Endothelial cell of umbilical vein (primary cell): ENCODE results near the gene SPINK13. TPM values are rescaled to one million over a fixed set of nuclear protein-coding genes. Genes with fewer than 3 reads are reported as not detected.
"Not testable (repeated sequence)": the region's sequence is repeated elsewhere in the genome, so short reads cannot be mapped to it uniquely, and the experiment has no call there.

Experiments used
- BruUV-seq: library from RNA; stranded (reverse); fragments of 400-500 nt; replicated peaks from 2 replicates; lab custom pipeline; 2021; lab: Mats Ljungman, UMichigan
- CTCF ChIA-PET: fragments of 300-600, 350-600 bp; sonication (Branson Sonifier 250); formaldehyde crosslinking; loops from one replicate; lab custom pipeline; 2021; ENCODE audit warnings: antibody characterized with exemption, inconsistent platforms; lab: Charles Lee
- POLR2A ChIA-PET: fragments of 300-600, 350-600 bp; sonication (Branson Sonifier 250); formaldehyde crosslinking; loops from one replicate; lab custom pipeline; 2021; ENCODE audit warnings: antibody characterized with exemption, inconsistent platforms; lab: Charles Lee
- DNase-seq: peaks from one replicate; pipeline ENCODE4 v3.0.0-alpha.2; 2011; ENCODE audit warnings: low read depth, low spot score
- FAIRE-seq: peaks from 2 replicates; lab custom pipeline; 2011; peaks lifted over from hg19 to GRCh38; lab: Jason Lieb, UNC
- H2AFZ ChIP-seq: 2 replicates; pipeline ENCODE4 v1.6.0; 2012; ENCODE audit warnings: low read depth, low read length, control low read depth, inconsistent platforms
- H3K27ac ChIP-seq: 2 replicates; pipeline ENCODE4 v1.5.1; 2011; ENCODE audit warnings: low read depth, mild to moderate bottlenecking, control low read depth, low read length, moderate library complexity; ENCODE audit not compliant: insufficient read depth
- H3K27me3 ChIP-seq, 2 experiments: 2 replicates each; pipeline versions ENCODE4 v1.6.0 to v1.6.1; 2011; ENCODE audit warnings: low read length in 2 of 2, mixed read lengths in 1 of 2; ENCODE audit not compliant: control insufficient read depth in 2 of 2, insufficient read depth in 2 of 2
- H3K36me3 ChIP-seq, 2 experiments: 2 replicates in 1 of 2; 3 replicates in 1 of 2; pipeline ENCODE4 v1.5.1; 2011; ENCODE audit warnings: low read length in 2 of 2, mild to moderate bottlenecking in 1 of 2, moderate library complexity in 1 of 2; ENCODE audit not compliant: control insufficient read depth in 2 of 2, insufficient read depth in 2 of 2; ENCODE audit errors: extremely low read depth in 1 of 2
- H3K4me1 ChIP-seq: 3 replicates; pipeline ENCODE4 v1.5.1; 2011; ENCODE audit warnings: mild to moderate bottlenecking, low read length; ENCODE audit not compliant: control insufficient read depth, insufficient read depth; ENCODE audit errors: extremely low read depth
- H3K4me2 ChIP-seq: 2 replicates; pipeline ENCODE4 v1.6.1; 2011; ENCODE audit warnings: low read length, control low read depth, mixed read lengths; ENCODE audit not compliant: insufficient read depth
- H3K4me3 ChIP-seq, 3 experiments: fragments of 200-600 bp in 1 of 3; sonication (generic), shearing (Covaris generic) in 1 of 3; replicated peaks in 1 of 3; 2 replicates each; pipeline ENCODE4 v1.5.1; 2011 to 2016; ENCODE audit warnings: control low read depth in 3 of 3, low read length in 3 of 3, mild to moderate bottlenecking in 2 of 3, inconsistent platforms in 1 of 3, low read depth in 1 of 3, moderate library complexity in 1 of 3; ENCODE audit not compliant: insufficient read depth in 1 of 3
- H3K79me2 ChIP-seq: 2 replicates; pipeline ENCODE4 v1.6.0; 2012; ENCODE audit warnings: low read length, inconsistent platforms; ENCODE audit not compliant: control insufficient read depth, insufficient read depth
- H3K9ac ChIP-seq: replicated peaks from 2 replicates; pipeline ENCODE3; 2011; ENCODE audit warnings: low read length, control low read depth; ENCODE audit not compliant: insufficient read depth; ENCODE audit errors: extremely low read depth
- H3K9me1 ChIP-seq: replicated peaks from 3 replicates; pipeline ENCODE4 v1.6.0; 2011; ENCODE audit warnings: mild to moderate bottlenecking, low read length; ENCODE audit not compliant: control insufficient read depth, insufficient read depth; ENCODE audit errors: extremely low read depth
- H3K9me3 ChIP-seq: replicated peaks from 2 replicates; pipeline ENCODE4 v1.5.1; 2012; ENCODE audit warnings: low read length, inconsistent platforms; ENCODE audit not compliant: control insufficient read depth, insufficient read depth
- H4K20me1 ChIP-seq: replicated peaks from 2 replicates; pipeline ENCODE3; 2011; ENCODE audit warnings: mild to moderate bottlenecking, low read length; ENCODE audit not compliant: control insufficient read depth, insufficient read depth; ENCODE audit errors: extremely low read depth
- EZH2 ChIP-seq: IDR thresholded peaks from 2 replicates; pipeline ENCODE4 v1.6.1; 2012; ENCODE audit warnings: borderline replicate concordance, low read depth, mild to moderate bottlenecking, moderate library complexity, low read length, inconsistent platforms; ENCODE audit not compliant: severe bottlenecking
- FOS ChIP-seq: IDR thresholded peaks from 2 replicates; pipeline ENCODE4 v1.6.1; 2011; ENCODE audit warnings: mild to moderate bottlenecking, low read length, moderate library complexity, borderline replicate concordance; ENCODE audit not compliant: insufficient read depth
- GATA2 ChIP-seq: IDR thresholded peaks from 2 replicates; pipeline ENCODE4 v1.7.0; 2011; ENCODE audit warnings: low read depth, mild to moderate bottlenecking, moderate library complexity, mixed read lengths, low read length; ENCODE audit not compliant: insufficient read length, insufficient read depth
- JUN ChIP-seq: IDR thresholded peaks from 2 replicates; pipeline ENCODE4 v1.6.1; 2011; ENCODE audit warnings: borderline replicate concordance, low read depth; ENCODE audit not compliant: insufficient read length, insufficient read depth
- MYC ChIP-seq: IDR thresholded peaks from one replicate; pipeline ENCODE4 v1.6.1; 2011; ENCODE audit warnings: mild to moderate bottlenecking, low read depth, low read length
- POLR2A ChIP-seq: IDR thresholded peaks from 2 replicates; pipeline ENCODE4 v1.6.1; 2012; ENCODE audit warnings: low read depth, mild to moderate bottlenecking, control low read depth, low read length
- POLR2AphosphoS5 ChIP-seq: IDR thresholded peaks from 2 replicates; pipeline ENCODE4 v1.6.1; 2012; ENCODE audit warnings: low read depth, mild to moderate bottlenecking, control low read depth, low read length, moderate library complexity; ENCODE audit not compliant: insufficient read depth
- dilution Hi-C: fragments of 300-500 bp; cut with MboI; formaldehyde crosslinking; loops from one replicate; pipeline ENCODE4 v1.15.0; 2019; ENCODE audit warnings: low sequenced_read_pairs; ENCODE audit not compliant: extremely low pct_ligation_motif_present
- intact Hi-C: fragments of 100-400 bp; cut with micrococcal nuclease; formaldehyde crosslinking; loops from one replicate; pipeline ENCODE4 v1.10.0; 2022
- polyA plus RNA-seq, 4 experiments: library from polyadenylated mRNA; depleted of rRNA in 3 of 4; stranded (reverse) in 3 of 4; unstranded in 1 of 4; fragments of >200 nt; gene quantifications; 2 replicates each; pipeline versions ENCODE4 v1.2.1 to v1.2.3, GENCODE V29; 2011 to 2012; ENCODE audit warnings: missing spikeins in 1 of 4
- total RNA-seq: library from RNA; stranded (reverse); gene quantifications from 2 replicates; pipeline ENCODE4 v1.2.3, GENCODE V29; 2021
- TF ChIP-seq, protein P1 (sequence below): IDR thresholded peaks from 2 replicates; pipeline ENCODE4 v1.6.1; 2011; ENCODE audit not compliant: insufficient read depth, insufficient read length

Gene SPINK13
- total and polyA plus RNA-seq, 2 donors (not counting 3 experiments of a cell fraction or from before 2014, with no cell fraction given): not detected

DNA sequence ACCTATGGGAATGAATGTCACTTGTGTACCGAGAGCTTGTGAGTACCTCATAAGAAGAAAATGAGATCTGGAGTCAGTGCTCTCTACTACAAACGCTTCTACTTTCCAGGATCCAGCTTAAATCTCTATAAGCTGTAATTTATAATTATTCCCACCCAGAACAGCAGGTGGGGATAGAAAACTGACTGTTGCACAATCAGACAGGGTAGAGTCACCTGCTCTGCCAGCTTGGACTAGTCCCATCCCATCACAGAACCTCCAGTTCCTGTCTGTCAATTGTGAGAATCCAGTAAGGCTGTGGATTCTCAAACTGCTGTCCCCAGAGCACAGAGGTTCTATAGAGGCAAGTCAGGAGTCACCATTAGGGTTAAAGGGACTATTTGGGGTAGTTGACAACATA is 45.6 kb downstream of the SPINK13 start:
- Histone ChIP-seq H3K27ac (no peak overlapping the region), H4K20me1 (no peaks in the 10 kb centered on the region), H3K4me1 (no peaks in the 10 kb centered on the region), H2AFZ (no peak overlapping the region), H3K9me1 (no peaks in the 10 kb centered on the region), H3K9me3 (no peaks in the 10 kb centered on the region), H3K36me3 (no peaks in the 10 kb centered on the region), H3K9ac (no peak overlapping the region), H3K27me3 (no peaks in the 10 kb centered on the region), H3K79me2 (no peaks in the 10 kb centered on the region), H3K4me3 (no peak overlapping the region), H3K4me2 (no peak overlapping the region)
- intact Hi-C loops: no loop called here
- BruUV-seq: no TSS peak
- TF ChIP-seq, protein P1, sequence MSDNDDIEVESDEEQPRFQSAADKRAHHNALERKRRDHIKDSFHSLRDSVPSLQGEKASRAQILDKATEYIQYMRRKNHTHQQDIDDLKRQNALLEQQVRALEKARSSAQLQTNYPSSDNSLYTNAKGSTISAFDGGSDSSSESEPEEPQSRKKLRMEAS: no peak
- TF ChIP-seq POLR2A (no peak), FOS (no peak), JUN (no peak), GATA2 (no peak), POLR2AphosphoS5 (no peak), MYC (no peak)
- CTCF ChIA-PET: interaction anchor here (1.0 to 2.2 kb wide), 3 partner anchors 23 to 372 kb away, joined by 3 to 9 read pairs (median 8); no protein-coding TSS in a partner anchor
- POLR2A ChIA-PET: no interaction called here
- DNase-seq: no peak
- dilution Hi-C loops: no loop called here
- FAIRE-seq: no peak

GRCh38 chr5:148314731-148315130 is 46.1 kb downstream of the SPINK13 start:
- Histone ChIP-seq H3K4me3 (no peak overlapping the region), H3K9me1 (no peaks in the 10 kb centered on the region), H3K9me3 (no peaks in the 10 kb centered on the region), H2AFZ (no peak overlapping the region), H3K27me3 (no peaks in the 10 kb centered on the region), H3K4me1 (no peaks in the 10 kb centered on the region), H3K9ac (no peak overlapping the region), H3K36me3 (no peaks in the 10 kb centered on the region), H3K79me2 (no peaks in the 10 kb centered on the region), H4K20me1 (no peaks in the 10 kb centered on the region), H3K4me2 (no peak overlapping the region), H3K27ac (no peak overlapping the region)
- dilution Hi-C loops (no loop called here), intact Hi-C loops (no loop called here)
- no TSS peak for BruUV-seq
- DNase-seq (no peak), FAIRE-seq (no peak)
- CTCF ChIA-PET: interaction anchor here (0.8 to 2.2 kb wide), 3 partner anchors 23 to 60 kb away, joined by 3 to 9 read pairs (median 8); no protein-coding TSS in a partner anchor
- TF ChIP-seq POLR2A (no peak), EZH2 (no peak), JUN (no peak)
- TF ChIP-seq, protein P1: no peak
- POLR2A ChIA-PET: no interaction called here

- BruUV-seq, FAIRE-seq, H3K4me2 ChIP-seq: not testable (repeated sequence)
These were observed 51.7 kb downstream of the SPINK13 start for GRCh38 chr5:148320011-148320963.

More at GRCh38 chr5:148320011-148320963, 51.7 kb downstream of the SPINK13 start:
- POLR2A ChIA-PET, intact Hi-C loops, H4K20me1 ChIP-seq, H3K36me3 ChIP-seq, dilution Hi-C loops, H3K27me3 ChIP-seq, H3K4me1 ChIP-seq, H3K27ac ChIP-seq, CTCF ChIA-PET, H3K9me3 ChIP-seq, H3K9me1 ChIP-seq, DNase-seq, H3K9ac ChIP-seq, H3K79me2 ChIP-seq: not testable (repeated sequence)
- Histone ChIP-seq H3K4me3 (peak overlapping the region in 1 of 3 experiments; percentile 32), H2AFZ (peak overlapping the region; percentile 33)
